K562 (cell line): Measurements from ENCODE around the gene CHTOP.

Experiments
- CHD1 ChIP-seq: fragments of 200-600 bp; sonication (generic); IDR thresholded peaks from one replicate; pipeline ENCODE4 v1.6.1; 2012; ENCODE audit warnings: mild to moderate bottlenecking, moderate library complexity, low read length, inconsistent platforms
- FOXM1 ChIP-seq, 2 experiments: fragments of 450-650 bp in 1 of 2; sonication (generic) in 1 of 2; formaldehyde crosslinking in 1 of 2; IDR thresholded peaks; 2 replicates each; pipeline versions ENCODE4 v1.6.1 to v1.9.0; 2017 to 2022; ENCODE audit warnings: low read depth in 2 of 2, mild to moderate bottlenecking in 2 of 2, missing genetic modification reagents in 1 of 2, moderate library complexity in 1 of 2
- SIX5 ChIP-seq, 2 experiments: IDR thresholded peaks; 2 replicates each; pipeline ENCODE4 v1.6.1; 2011; ENCODE audit warnings: low read length in 2 of 2, borderline replicate concordance in 1 of 2, low read depth in 1 of 2, mild to moderate bottlenecking in 1 of 2, moderate library complexity in 1 of 2; ENCODE audit not compliant: insufficient read depth in 1 of 2
- ZBTB34 ChIP-seq: fragments of 250-450 bp; sonication (Bioruptor Pico); IDR thresholded peaks from 2 replicates; pipeline ENCODE4 v1.8.0; 2021; ENCODE audit warnings: mild to moderate bottlenecking, moderate library complexity

GRCh38 chr1:153635872-153636271 is 2.0 kb downstream of the CHTOP start:
- TF ChIP-seq ZBTB34 (CRISPR knock-in tag): no peak
- TF ChIP-seq SIX5 (IDR thresholded peaks at IDR 0.05; ENCODE audit: borderline replicate concordance in 1 of 2, insufficient read depth in 1 of 2, low read depth in 1 of 2, low read length in 2 of 2): no peak
- no peak for TF ChIP-seq CHD1
- TF ChIP-seq FOXM1 (IDR thresholded peaks at IDR 0.05; ENCODE audit: low read depth): no peak
- no peak for TF ChIP-seq FOXM1 (CRISPR knock-in tag; IDR thresholded peaks at IDR 0.05; ENCODE audit: low read depth)
